OCI-LY7 (cell line): ENCODE results near the gene PGGHG.

Source experiments
- CTCF ChIP-seq: fragments of 200-600 bp; sonication (generic); conservative IDR thresholded peaks from 2 replicates; pipeline ENCODE4 v1.5.1; 2014; ENCODE audit warnings: mild to moderate bottlenecking, antibody characterized with exemption, low read length, moderate library complexity, mixed read lengths
- EZH2phosphoT487 ChIP-seq: fragments of 200-600 bp; sonication (generic); IDR thresholded peaks from 2 replicates; pipeline ENCODE4 v1.6.1; 2018; ENCODE audit warnings: low read depth, borderline replicate concordance, mild to moderate bottlenecking, mixed run types, antibody characterized with exemption, low read length, moderate library complexity, mixed read lengths

GRCh38 chr11:344836-345578, 56.1 kb downstream of the PGGHG start:
- TF ChIP-seq CTCF (no peak), EZH2phosphoT487 (no peak)
